Posterior cingulate gyrus (tissue), 11 donors: ENCODE data around the gene NEDD1.

Experiments used
- DNase-seq, 10 donors: peaks; one replicate each; pipeline versions ENCODE4 v3.0.0 to v3.0.0-alpha.2; 2020 to 2021; ENCODE audit warnings: mixed read lengths in 3 of 10
- intact Hi-C: fragments of 100-400 bp; cut with DNase I; formaldehyde crosslinking; loops from one replicate; pipeline ENCODE4 v1.15.1; 2023

Gene NEDD1

GRCh38 chr12:96901175-96901574 is 5.9 kb upstream of the NEDD1 start:
- intact Hi-C loops, result no loop called here
- DNase-seq, result no peak

GRCh38 chr12:96902076-96902475 is 5.0 kb upstream of the NEDD1 start:
- DNase-seq, result no peak
- intact Hi-C loops, result no loop called here

GRCh38 chr12:96906498-96906848 is 584 bp upstream of the NEDD1 start:
- DNase-seq, result no peak
- intact Hi-C loops, result no loop called here

GRCh38 chr12:96907671-96908422 is 790 bp downstream of the NEDD1 start:
- DNase-seq, result no peak

GRCh38 chr12:96908423-96908675 is 1.3 kb downstream of the NEDD1 start:
- intact Hi-C loops, result no loop called here
- no peak for DNase-seq

More at GRCh38 chr12:96907671-96908422, 790 bp downstream of the NEDD1 start:
- intact Hi-C loops, result no loop called here

- no peak for DNase-seq
- intact Hi-C loops, result no loop called here
Measured at GRCh38 chr12:96912261-96912660, 5.2 kb downstream of the NEDD1 start.

GRCh38 chr12:96912943-96913342 is 5.9 kb downstream of the NEDD1 start:
- intact Hi-C loops, result no loop called here
- DNase-seq, result no peak

- intact Hi-C loops, result no loop called here
- DNase-seq, result no peak
Measured at GRCh38 chr12:96919510-96920210, 12.6 kb downstream of the NEDD1 start.

- DNase-seq, result no peak
- intact Hi-C loops, result no loop called here
Measured at GRCh38 chr12:96948782-96949181, 41.7 kb downstream of the NEDD1 start.

- intact Hi-C loops, result no loop called here
- no peak for DNase-seq
Measured at GRCh38 chr12:96979532-96979931, 72.5 kb downstream of the NEDD1 start.

GRCh38 chr12:96980991-96981414 is 73.9 kb downstream of the NEDD1 start:
- intact Hi-C loops, result no loop called here
- peak in 5 of 10 donors; percentile 16 to 81 (median 54) for DNase-seq

- no peak for DNase-seq
- intact Hi-C loops, result no loop called here
Measured at GRCh38 chr12:96981911-96982310, 74.9 kb downstream of the NEDD1 start.

GRCh38 chr12:96982671-96983070 is 75.6 kb downstream of the NEDD1 start:
- no peak for DNase-seq
- intact Hi-C loops, result no loop called here

GRCh38 chr12:96985515-96986362 is 78.7 kb downstream of the NEDD1 start:
- intact Hi-C loops, result loop anchor here (1.0 to 5.0 kb wide), 5 partner anchors 323 to 1412 kb away; no protein-coding TSS in a partner anchor
- peak in 4 of 10 donors; percentile 14 to 86 (median 53) for DNase-seq

GRCh38 chr12:96986883-96987523 is 79.9 kb downstream of the NEDD1 start:
- intact Hi-C loops, result loop anchor here (2.0 to 5.0 kb wide), 4 partner anchors 322 to 1410 kb away; no protein-coding TSS in a partner anchor
- DNase-seq, result peak in 1 of 10 donors; percentile 20

GRCh38 chr12:96988919-96989318 is 81.9 kb downstream of the NEDD1 start:
- intact Hi-C loops, result loop anchor here (5.0 kb wide), 3 partner anchors 413 to 1408 kb away; no protein-coding TSS in a partner anchor

GRCh38 chr12:96989916-96990315 is 82.9 kb downstream of the NEDD1 start:
- intact Hi-C loops, result loop anchor here (5.0 kb wide), 3 partner anchors 412 to 1407 kb away; no protein-coding TSS in a partner anchor
- no peak for DNase-seq

More at GRCh38 chr12:96988919-96989318, 81.9 kb downstream of the NEDD1 start:
- DNase-seq, result no peak

- intact Hi-C loops, result no loop called here
- DNase-seq, result no peak
Measured at GRCh38 chr12:96994900-96995299, 87.8 kb downstream of the NEDD1 start.

- intact Hi-C loops, result no loop called here
Measured at GRCh38 chr12:96995861-96996260, 88.8 kb downstream of the NEDD1 start.

GRCh38 chr12:96997797-96998484 is 90.9 kb downstream of the NEDD1 start:
- intact Hi-C loops, result no loop called here
- DNase-seq, result no peak

More at GRCh38 chr12:96995861-96996260, 88.8 kb downstream of the NEDD1 start:
- no peak for DNase-seq
